MM.1S (cell line): Measurements from ENCODE around the gene LHB.
"Not testable (repeated sequence)": the region's sequence is repeated elsewhere in the genome, so short reads cannot be mapped to it uniquely, and the experiment has no call there.

Source experiments
- DNase-seq: peaks from one replicate; pipeline ENCODE4 v3.0.0-alpha.2; 2015
- H2AFZ ChIP-seq: fragments of 300-600 bp; sonication (generic); 2 replicates; pipeline ENCODE4 v1.6.0; 2016; ENCODE audit warnings: antibody characterized with exemption, low read length
- H3F3A ChIP-seq: fragments of 300-600 bp; sonication (generic); 2 replicates; pipeline ENCODE4 v1.6.1; 2016; ENCODE audit warnings: mild to moderate bottlenecking, antibody characterized with exemption, low read length, moderate library complexity, mixed read lengths; ENCODE audit not compliant: insufficient read depth
- H3K27ac ChIP-seq: fragments of 300-600 bp; sonication (generic); 2 replicates; pipeline ENCODE4 v1.5.1; 2016; ENCODE audit warnings: mild to moderate bottlenecking, low read length
- H3K27me3 ChIP-seq: fragments of 300-600 bp; sonication (generic); replicated peaks from 2 replicates; pipeline ENCODE4 v1.6.0; 2016; ENCODE audit warnings: low read length; ENCODE audit not compliant: insufficient read depth
- H3K36me3 ChIP-seq: fragments of 300-600 bp; sonication (generic); replicated peaks from 2 replicates; pipeline ENCODE4 v1.6.1; 2016; ENCODE audit warnings: mild to moderate bottlenecking, low read length, mixed read lengths; ENCODE audit not compliant: insufficient read depth
- H3K4me1 ChIP-seq: fragments of 300-600 bp; sonication (generic); 2 replicates; pipeline ENCODE4 v1.6.1; 2016; ENCODE audit warnings: low read length, mixed read lengths
- H3K4me2 ChIP-seq: fragments of 300-600 bp; sonication (generic); 2 replicates; pipeline ENCODE4 v1.6.0; 2016; ENCODE audit warnings: low read depth, low read length
- H3K4me3 ChIP-seq: fragments of 300-600 bp; sonication (generic); 2 replicates; pipeline ENCODE4 v1.5.1; 2016; ENCODE audit warnings: low read length, mixed read lengths
- H3K79me2 ChIP-seq: fragments of 300-600 bp; sonication (generic); 2 replicates; pipeline ENCODE4 v1.6.1; 2016; ENCODE audit warnings: mixed run types, low read length, mixed read lengths
- H3K9ac ChIP-seq: fragments of 300-600 bp; sonication (generic); 2 replicates; pipeline ENCODE4 v1.6.1; 2016; ENCODE audit warnings: low read length, mixed read lengths
- H3K9me2 ChIP-seq: fragments of 300-600 bp; sonication (generic); replicated peaks from 2 replicates; pipeline ENCODE4 v1.6.1; 2016; ENCODE audit warnings: mild to moderate bottlenecking, low read length, mixed read lengths; ENCODE audit not compliant: insufficient read depth
- H3K9me3 ChIP-seq: fragments of 300-600 bp; sonication (generic); replicated peaks from 2 replicates; pipeline ENCODE4 v1.6.1; 2016; ENCODE audit warnings: mild to moderate bottlenecking, low read length, mixed read lengths; ENCODE audit not compliant: insufficient read depth
- H4K20me1 ChIP-seq: fragments of 300-600 bp; sonication (generic); 2 replicates; pipeline ENCODE4 v1.6.1; 2016; ENCODE audit warnings: mild to moderate bottlenecking, low read length, moderate library complexity, mixed read lengths; ENCODE audit not compliant: insufficient read depth
- CTCF ChIP-seq: fragments of 300-600 bp; sonication (generic); IDR thresholded peaks from 2 replicates; pipeline ENCODE4 v1.5.1; 2016; ENCODE audit warnings: antibody characterized with exemption, low read length, mixed read lengths
- EZH2 ChIP-seq: fragments of 300-600 bp; sonication (generic); optimal IDR thresholded peaks from 2 replicates; pipeline ENCODE3; 2017; ENCODE audit warnings: low read depth, mild to moderate bottlenecking, antibody characterized with exemption, low read length, mixed read lengths
- EZH2phosphoT487 ChIP-seq: fragments of 300-600 bp; sonication (generic); IDR thresholded peaks from 2 replicates; pipeline ENCODE4 v1.6.1; 2018; ENCODE audit warnings: antibody characterized with exemption, low read length

The LHB gene

GRCh38 chr19:49042177-49042576 is 25.3 kb upstream of the LHB start:
- no peaks in the 10 kb centered on the region for H3K4me1 ChIP-seq
- DNase-seq: no peak
- H3K9ac ChIP-seq: no peak overlapping the region
- H3K4me3 ChIP-seq: no peak overlapping the region
- H3K4me2 ChIP-seq: no peak overlapping the region
- no peaks in the 10 kb centered on the region for H4K20me1 ChIP-seq
- no peaks in the 10 kb centered on the region for H3K9me3 ChIP-seq
- TF ChIP-seq EZH2phosphoT487 (no peak), CTCF (no peak), EZH2 (no peak)
- no peaks in the 10 kb centered on the region for H3K9me2 ChIP-seq
- H3K36me3 ChIP-seq: no peaks in the 10 kb centered on the region
- H3K79me2 ChIP-seq: no peaks in the 10 kb centered on the region
- peaks cover 28% of the 10 kb centered on the region for H3K27me3 ChIP-seq
- H3K27ac ChIP-seq: no peak overlapping the region
- H3F3A ChIP-seq: no peaks in the 10 kb centered on the region
- H2AFZ ChIP-seq: no peak overlapping the region

- H3K79me2 ChIP-seq: not testable (repeated sequence)
Measured at GRCh38 chr19:49039736-49040135, 22.8 kb upstream of the LHB start.

GRCh38 chr19:49038557-49039276 is 21.8 kb upstream of the LHB start:
- H3K4me3 ChIP-seq, H3K27ac ChIP-seq, H3K9me2 ChIP-seq, H3K4me2 ChIP-seq, H2AFZ ChIP-seq, H3K79me2 ChIP-seq, H4K20me1 ChIP-seq, H3K4me1 ChIP-seq, DNase-seq, H3F3A ChIP-seq, H3K9ac ChIP-seq, H3K36me3 ChIP-seq, H3K9me3 ChIP-seq: not testable (repeated sequence)
- peaks cover 26% of the 10 kb centered on the region for H3K27me3 ChIP-seq

More at GRCh38 chr19:49039736-49040135, 22.8 kb upstream of the LHB start:
- not testable (repeated sequence) for H3K4me2 ChIP-seq, DNase-seq, H3K4me1 ChIP-seq, H2AFZ ChIP-seq, H3K9ac ChIP-seq, H3K36me3 ChIP-seq, H4K20me1 ChIP-seq, H3K4me3 ChIP-seq, H3K9me2 ChIP-seq, H3K27ac ChIP-seq, H3F3A ChIP-seq, H3K9me3 ChIP-seq
- H3K27me3 ChIP-seq: peaks cover 26% of the 10 kb centered on the region

- H3K36me3 ChIP-seq, H3K9ac ChIP-seq, H4K20me1 ChIP-seq, DNase-seq, H3K9me2 ChIP-seq, H3K4me3 ChIP-seq, H3K4me2 ChIP-seq, H3K79me2 ChIP-seq, H3K27ac ChIP-seq, H3F3A ChIP-seq, H3K4me1 ChIP-seq, H2AFZ ChIP-seq, H3K9me3 ChIP-seq: not testable (repeated sequence)
- H3K27me3 ChIP-seq: peaks cover 24% of the 10 kb centered on the region
Measured at GRCh38 chr19:49038111-49038510, 21.2 kb upstream of the LHB start.

GRCh38 chr19:49036815-49037214 is 19.9 kb upstream of the LHB start, which contains the start of gene CGB1:
Gene CGB1 (minus strand): TSS chr19:49036895. CDS start chr19:49036711, 184 bp downstream.
- H3K79me2 ChIP-seq, H3K9me3 ChIP-seq, H4K20me1 ChIP-seq, H3K4me3 ChIP-seq, H3K9me2 ChIP-seq, H3K9ac ChIP-seq, H3K27ac ChIP-seq, H3K36me3 ChIP-seq, H3F3A ChIP-seq, H3K4me2 ChIP-seq, H3K4me1 ChIP-seq, DNase-seq, H2AFZ ChIP-seq: not testable (repeated sequence)
- H3K27me3 ChIP-seq: peaks cover 11% of the 10 kb centered on the region
- TF ChIP-seq CTCF: peak; percentile 48
